SW480 (cell line): Measurements from ENCODE around the gene OR2T35.

Source experiments
- DNase-seq: peaks from one replicate; pipeline ENCODE4 v3.0.0-alpha.2; 2016; ENCODE audit warnings: low spot score

The OR2T35 gene

DNA sequence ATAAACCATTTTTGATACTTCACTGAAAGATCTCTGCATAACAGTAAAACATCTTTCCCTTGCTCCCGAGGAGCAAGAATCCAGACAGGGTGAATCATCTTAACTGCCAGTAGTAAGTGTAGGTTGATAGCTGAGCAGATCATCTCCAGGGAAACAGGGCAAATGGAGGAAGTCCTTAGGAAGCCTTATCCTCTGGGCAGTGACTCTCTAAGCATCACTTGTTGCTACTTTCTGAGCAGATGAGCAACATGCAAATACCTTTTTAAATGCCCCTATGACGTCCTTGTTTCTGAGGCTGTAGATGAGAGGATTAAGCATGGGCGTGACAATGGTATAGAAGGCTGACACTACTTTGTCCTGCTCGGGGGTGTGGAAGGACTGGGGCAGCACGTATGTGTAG, 19.1 kb downstream of the OR2T35 start:
- no peak for DNase-seq

DNA sequence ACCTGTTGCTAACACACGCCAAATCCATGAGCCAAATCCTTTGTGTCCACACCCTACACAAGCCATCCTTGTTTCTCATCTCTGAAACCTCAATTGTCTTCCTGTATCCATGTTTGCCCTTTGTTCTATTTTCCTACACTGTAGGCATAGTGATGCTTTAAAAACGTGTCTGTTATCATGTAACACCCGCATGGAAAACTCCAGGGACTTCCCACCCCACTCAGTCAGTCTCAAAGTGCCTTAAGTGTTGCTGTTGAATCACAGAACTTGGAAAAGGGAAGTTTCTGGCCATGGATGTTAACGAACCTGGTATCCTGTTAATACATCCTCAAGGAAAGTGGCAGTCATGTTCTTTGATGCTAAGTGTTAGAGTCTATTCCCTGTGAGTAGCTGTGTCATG, 19.9 kb downstream of the OR2T35 start:
- DNase-seq = no peak

DNA sequence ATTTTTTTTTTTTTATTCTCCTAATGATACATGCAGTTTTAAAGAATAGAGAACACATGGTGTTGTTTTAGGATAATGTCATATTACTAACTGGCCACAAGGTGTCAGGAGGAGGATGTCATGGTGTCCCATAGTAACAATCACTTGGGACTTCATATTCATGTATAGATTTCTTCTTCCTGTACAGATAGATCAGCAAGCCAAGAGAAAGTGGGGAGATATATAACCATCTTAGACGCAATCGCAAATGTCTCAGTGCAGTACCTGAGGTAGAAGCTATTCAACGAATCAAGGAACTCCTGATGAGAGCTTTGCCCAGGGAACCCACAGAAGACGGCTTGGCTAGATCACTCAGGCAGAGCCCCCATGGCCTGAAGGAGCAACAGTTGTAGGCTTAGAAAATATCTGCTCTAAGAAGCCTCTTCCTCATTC, 22.5 kb downstream of the OR2T35 start:
- DNase-seq = peak; percentile 34

DNA sequence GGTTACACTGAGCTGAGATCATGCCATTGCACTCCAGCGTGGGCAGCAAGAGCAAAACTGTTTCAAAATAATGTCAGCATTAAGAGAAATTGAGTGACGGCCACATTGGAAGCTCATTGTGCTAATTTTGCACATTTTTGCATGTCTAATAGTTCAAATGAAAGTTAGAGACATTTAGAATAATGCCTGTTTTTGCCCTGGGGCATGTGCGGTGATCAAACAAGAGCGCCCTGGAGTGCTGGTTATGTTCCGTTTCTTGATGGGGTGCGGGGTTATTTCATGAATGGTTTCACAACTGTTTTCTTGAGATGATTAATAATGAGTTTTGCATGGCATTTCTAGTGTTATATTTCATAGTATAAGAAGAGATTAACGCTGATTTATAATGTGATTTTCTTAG, 23.3 kb downstream of the OR2T35 start:
- no peak for DNase-seq

DNA sequence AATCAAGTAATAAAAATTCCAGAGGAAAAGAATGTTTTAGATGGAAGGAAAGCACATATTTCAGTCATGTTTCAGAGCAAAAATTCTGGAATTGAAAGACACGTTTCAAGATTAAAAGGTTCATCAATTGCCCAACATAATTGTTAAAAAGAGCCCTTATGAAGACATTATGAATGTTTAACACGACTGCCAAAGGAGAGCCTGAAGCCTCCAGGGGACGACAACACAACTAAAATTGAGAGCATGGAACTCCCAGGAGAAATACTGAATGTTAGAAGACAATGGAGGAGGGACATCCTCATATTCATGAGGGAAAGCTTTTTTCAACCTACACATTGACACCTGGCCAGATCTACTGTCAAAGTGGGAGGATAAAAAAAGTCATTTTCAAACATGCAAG, 26.2 kb downstream of the OR2T35 start:
- DNase-seq = peak; percentile 9

DNA sequence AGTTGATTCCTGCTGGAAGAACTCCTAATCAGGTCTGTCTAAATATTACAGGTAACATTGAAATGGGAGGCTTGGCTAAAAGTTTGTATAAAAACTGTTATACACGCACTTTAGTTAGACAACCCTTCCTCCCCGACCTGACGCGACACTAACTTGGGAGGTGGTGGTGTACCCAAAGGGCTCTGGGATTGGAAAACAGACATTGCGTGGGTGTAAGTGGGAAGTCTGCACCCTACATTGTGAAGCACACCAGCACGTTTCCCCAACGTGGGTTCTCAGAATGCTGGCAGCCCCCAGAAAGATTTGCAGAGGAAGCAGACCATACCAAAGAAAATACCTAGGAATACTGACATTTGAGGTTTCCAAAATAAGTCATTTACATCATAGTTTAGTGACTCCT, 27.0 kb downstream of the OR2T35 start:
- no peak for DNase-seq

DNA sequence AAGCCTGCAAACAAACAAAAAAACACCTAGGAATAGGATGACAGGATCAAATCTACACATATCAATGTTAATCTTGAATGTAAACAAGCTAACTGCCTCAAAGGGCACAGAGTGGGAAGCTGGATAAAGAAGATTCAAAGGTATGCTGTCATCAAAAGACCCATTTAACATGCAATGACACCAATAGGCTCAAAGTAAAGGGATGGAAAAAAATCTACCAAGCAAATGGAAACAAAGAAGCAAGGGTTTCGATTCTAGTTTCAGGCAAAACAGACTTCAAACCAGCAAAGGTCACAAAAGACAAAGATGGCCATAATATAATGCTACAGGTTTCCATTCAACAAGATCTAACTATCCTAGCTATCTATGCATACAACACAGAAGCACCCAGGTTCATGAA, 31.3 kb downstream of the OR2T35 start:
- no peak for DNase-seq

DNA sequence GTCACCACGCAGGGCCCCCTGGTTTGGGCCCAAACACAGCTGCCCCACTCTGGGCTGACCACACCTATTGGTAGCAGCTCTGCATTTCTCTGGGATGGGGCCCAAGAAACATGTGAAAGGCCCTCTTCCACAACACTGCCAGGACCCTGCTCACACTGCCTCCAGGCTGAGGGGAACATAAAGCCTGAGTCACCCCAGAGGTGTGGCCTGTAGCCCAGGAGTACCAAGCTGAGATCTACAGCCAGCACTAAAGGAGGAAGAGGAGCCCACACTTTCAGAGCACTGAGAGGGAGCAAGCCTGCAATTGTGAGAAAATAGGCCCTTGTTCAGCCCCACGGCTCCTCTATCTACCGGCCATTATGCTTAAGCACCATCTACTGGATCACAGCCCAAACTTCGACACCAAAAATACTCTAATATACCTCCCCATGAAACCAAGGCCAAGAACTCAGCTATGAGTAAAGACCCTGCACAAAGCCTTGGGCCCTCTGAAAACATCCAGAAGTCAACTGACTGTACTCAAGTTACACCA, 33.1 kb downstream of the OR2T35 start:
- DNase-seq = no peak

DNA sequence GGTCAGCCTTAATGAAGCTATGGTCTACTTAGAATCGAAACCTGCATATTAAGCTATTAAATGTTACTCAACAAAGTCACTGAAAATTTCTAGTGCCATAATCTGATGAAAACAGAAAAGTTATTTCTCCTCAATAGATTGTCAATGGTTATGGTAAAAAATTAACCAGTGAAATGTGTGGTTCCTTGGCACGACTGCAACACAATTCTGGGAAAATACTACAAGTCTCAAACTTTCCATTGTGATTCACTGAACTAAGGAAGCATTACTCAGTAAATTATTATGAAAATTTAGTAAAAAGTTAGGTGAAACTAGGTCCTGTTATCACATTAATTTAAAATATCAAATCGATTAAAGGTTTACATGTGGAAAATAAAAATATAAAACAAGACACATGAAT, 34.8 kb downstream of the OR2T35 start:
- DNase-seq = no peak

DNA sequence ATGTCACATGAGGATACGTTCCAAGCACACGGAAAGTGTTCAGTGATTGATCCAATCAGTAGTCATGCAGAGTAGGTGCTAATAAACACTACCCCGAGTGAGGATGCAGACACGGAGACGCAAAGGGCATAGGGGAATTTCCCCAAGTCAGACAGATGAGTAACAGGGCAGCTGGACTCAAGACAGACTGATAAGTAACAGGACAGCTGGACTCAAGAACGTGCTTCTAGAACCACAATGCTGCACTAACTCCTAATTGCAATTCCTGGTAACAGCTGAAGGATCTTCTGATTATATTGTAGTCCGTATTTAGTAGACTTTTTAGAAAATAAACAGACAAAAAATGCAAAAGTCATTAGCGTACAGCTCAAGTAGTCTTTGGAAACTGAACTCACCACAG, 45.7 kb downstream of the OR2T35 start:
- no peak for DNase-seq

DNA sequence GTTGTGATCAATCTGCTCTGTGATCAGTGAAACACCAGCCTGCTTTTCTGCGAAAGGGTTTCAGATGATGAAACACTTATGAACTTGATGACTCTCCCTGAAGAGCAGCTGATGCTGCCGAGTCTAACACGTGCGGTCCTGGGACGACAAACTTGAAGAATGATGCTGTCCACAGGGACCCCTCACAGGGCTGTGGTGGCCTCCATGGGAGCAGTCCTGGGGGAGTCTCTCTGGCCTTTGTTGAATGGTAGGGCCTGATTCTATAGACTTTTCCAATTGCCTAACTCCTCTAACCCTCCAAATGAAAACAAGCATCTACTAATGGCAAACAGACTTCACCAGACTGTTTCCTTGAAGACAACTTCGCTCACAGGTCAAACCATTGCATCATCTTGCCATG, 47.5 kb downstream of the OR2T35 start, which contains the start of gene OR2T10:
Gene OR2T10 (minus strand): TSS at position 112 of the 400 bp plus-strand sequence. CDS start 3,932 bp downstream, outside the sequence.
- DNase-seq = no peak

DNA sequence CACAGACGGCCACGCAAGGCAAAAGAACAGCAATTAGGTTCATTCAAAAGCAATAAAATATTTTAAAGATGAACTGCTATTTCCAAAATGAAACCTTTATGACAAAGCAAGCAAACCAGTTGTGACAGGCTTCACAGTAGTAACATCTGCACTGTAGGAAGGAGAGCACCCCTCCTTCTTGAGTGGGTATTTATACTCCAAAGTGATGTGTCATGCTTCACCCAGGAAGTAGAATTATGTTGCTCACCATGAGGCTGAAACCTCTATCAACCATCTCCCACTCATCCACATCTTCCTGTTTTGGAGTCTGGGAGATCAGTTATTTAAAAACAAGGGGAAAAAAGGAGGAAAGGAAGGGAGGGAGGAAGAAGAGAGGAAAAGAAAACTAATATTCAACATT, 48.5 kb downstream of the OR2T35 start:
- DNase-seq = no peak

DNA sequence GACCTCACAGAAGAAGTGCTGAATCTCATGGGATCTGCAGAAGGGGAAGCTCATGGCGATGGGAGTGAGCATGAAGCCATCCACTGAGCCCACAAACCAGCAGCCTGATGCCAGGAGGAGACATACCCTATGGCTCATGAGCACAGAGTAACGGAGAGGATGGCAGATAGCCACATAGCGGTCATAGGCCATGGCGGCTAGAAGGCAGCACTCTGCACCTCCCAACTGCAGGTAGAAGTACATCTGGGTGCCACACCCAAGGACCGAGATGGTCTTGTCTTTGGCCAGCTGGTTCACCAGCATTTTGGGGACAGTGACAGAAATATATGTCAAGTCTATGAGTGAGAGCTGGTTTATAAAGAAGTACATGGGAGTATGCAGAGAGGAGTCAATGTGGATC, 51.9 kb downstream of the OR2T35 start:
- DNase-seq = no peak

DNA sequence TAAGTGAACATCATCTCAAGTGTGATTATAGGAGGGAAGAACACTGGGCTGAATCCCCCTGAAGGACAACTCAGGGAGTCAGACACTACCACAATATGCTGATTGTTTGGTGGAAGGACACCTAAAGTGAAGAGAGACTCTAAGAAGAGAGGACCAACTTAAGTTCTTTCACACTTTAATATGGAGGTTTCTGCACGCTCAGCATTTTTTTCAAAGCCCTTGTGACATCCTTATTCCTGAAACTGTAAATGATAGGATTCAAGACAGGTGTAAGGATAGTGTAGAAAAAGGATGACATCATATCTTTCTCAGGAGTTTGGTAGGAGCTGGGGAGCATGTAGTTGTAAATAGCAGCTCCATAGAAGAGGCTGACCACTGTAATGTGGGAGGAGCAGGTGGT, 52.4 kb downstream of the OR2T35 start:
- no peak for DNase-seq

DNA sequence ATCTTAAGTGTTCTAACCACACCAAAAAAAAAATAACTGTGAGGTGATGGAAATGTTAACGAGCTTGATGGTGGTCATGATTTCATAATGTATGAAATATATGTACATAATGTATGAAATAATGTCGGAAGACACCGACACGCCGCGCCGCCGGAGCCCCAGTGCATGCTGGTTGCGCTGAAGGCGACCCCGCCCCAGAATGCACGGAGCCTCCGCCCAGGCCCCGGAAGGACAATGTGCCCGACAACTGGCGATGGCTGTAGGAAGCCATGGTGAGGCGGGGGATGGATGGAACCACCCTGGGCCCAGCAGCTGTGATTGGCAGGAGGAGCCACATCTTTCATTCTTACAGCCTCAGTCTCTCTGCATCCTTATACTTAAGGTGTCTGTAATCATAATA, 55.0 kb downstream of the OR2T35 start:
- no peak for DNase-seq

DNA sequence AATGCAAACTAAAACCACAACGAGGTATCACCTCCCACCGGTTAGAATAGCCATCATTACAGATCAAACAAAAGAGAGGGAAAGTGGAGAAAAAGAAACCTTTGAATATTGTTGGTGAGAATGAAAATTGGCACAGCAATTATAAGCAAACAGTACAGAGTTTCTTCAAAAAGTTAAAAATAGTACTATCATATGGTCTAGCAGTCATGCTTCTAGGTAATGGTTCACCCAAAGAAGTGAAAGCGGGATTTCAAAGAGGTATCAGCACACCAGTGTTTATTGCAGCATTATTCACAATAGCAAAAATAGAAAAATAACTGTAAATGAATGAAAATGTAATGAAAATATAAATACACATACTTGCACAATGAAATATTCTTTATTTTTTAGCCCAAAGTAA, 55.7 kb downstream of the OR2T35 start:
- no peak for DNase-seq
